GM23248 (cell line): ENCODE data around the gene DNAJB8.

Experiments
- EZH2 ChIP-seq: fragments of 200-600 bp; sonication (generic); IDR thresholded peaks from 2 replicates; pipeline ENCODE4 v1.6.1; 2018; ENCODE audit warnings: antibody characterized with exemption, mild to moderate bottlenecking; ENCODE audit not compliant: insufficient read depth, poor library complexity, severe bottlenecking
- EZH2phosphoT487 ChIP-seq: fragments of 200-600 bp; sonication (generic); IDR thresholded peaks from 2 replicates; pipeline ENCODE4 v1.6.1; 2018; ENCODE audit warnings: antibody characterized with exemption, moderate library complexity, mild to moderate bottlenecking, low read depth; ENCODE audit not compliant: insufficient read depth

DNA sequence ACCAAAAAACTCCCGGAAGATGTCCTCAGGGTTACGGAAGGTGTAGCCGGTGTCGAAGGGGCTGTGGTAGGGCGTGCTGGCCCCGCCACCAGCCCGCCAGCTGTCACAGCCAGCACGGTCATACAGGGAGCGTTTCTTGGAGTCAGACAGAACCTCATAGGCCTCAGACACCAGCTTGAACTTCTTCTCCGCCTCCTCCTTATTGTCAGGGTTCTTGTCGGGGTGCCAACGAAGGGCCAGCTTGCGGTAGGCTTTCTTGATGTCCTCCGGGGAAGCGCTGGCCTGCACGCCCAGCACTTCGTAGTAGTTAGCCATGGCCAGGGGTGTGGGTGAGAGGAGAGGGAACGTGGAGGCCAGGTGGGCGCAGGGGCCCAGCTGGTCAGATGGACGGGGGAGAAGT, 3.8 kb downstream of the DNAJB8 start:
- TF ChIP-seq EZH2 = no peak
- no peak for TF ChIP-seq EZH2phosphoT487
